ENCODE measurements around the gene CFAP57. TPM values are rescaled to one million over a fixed set of nuclear protein-coding genes. Genes with fewer than 3 reads are reported as not detected.

Gene CFAP57
- total and polyA plus RNA-seq, 2 of the 4 experiments (the other 2 are of a cell fraction): 0.29 to 0.36 TPM

DNA sequence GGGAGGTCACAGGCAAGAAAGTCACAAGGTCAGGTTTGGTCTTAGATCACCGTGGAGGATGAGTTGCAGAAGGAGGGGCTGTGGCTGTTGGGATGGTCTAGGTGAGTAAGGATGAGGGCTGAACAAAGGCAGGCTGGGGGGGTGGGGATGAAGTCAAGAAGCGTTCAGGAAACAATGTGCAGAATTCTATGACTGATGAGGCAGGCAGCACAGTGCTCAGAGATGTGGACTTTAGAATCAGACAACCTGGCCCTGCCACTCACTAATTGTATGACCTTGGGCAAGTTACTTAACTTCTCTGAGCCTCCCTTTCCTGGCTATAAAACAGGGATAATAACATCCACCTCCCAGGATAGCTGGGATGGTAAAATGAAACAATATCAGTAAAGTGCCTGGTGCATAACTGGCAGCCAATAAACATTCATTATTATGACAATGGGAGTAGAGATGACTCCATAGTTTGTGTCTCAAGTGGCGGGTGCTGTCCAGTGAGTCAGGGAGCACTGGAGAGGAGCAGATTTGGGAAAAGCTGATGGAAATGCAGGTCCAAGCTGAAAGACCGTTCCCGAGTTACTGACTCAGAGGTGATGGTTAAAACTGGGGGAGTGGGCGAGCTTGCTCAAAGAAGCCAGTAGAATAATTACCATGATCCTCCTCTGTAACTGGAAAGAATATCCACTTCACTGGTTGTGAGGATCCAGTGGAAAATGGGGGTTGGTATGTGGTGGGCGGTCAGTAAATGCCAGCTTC lies 130.8 kb downstream of the CFAP57 start:
- dilution Hi-C loops (cut with HindIII; ENCODE audit: low sequenced_read_pairs, unreplicated experiment) (no loop called here), in situ Hi-C loops (cut with MboI; ENCODE audit: low sequenced_read_pairs) (no loop called here), intact Hi-C loops (cut with micrococcal nuclease) (no loop called here)
- Histone ChIP-seq H3K4me3 (ENCODE audit: insufficient read depth, low read depth, low read length) (no peak overlapping the region), H4K91ac (ENCODE audit: insufficient read depth, low read depth, low read length) (no peak overlapping the region), H3K18ac (ENCODE audit: low read depth, low read length) (no peak overlapping the region), H2AK5ac (ENCODE audit: low read depth, low read length) (no peak overlapping the region), H3K14ac (replicated peaks; ENCODE audit: low read depth, low read length) (no peak overlapping the region), H3K9me3 (ENCODE audit: control insufficient read depth, insufficient read depth, low read length) (no peaks in the 10 kb centered on the region), H2AFZ (replicated peaks; ENCODE audit: low read length, poor library complexity) (no peak overlapping the region), H3K9me1 (ENCODE audit: insufficient read depth, low read length) (no peaks in the 10 kb centered on the region), H3K56ac (ENCODE audit: extremely low read depth, insufficient read depth, low read length) (no peak overlapping the region), H2AK9ac (replicated peaks; ENCODE audit: low read depth, low read length, poor library complexity) (no peak overlapping the region), H3K79me1 (ENCODE audit: low read depth in 1 of 2, low read length in 2 of 2) (no peaks in the 10 kb centered on the region), H2BK20ac (ENCODE audit: low read depth, low read length) (no peak overlapping the region), H3K4ac (ENCODE audit: low read depth, low read length) (no peak overlapping the region), H2BK5ac (ENCODE audit: low read depth, low read length, poor library complexity, severe bottlenecking) (no peak overlapping the region), H3K4me1 (ENCODE audit: control insufficient read depth, insufficient read depth, low read length) (peaks cover 4% of the 10 kb centered on the region; the same call in 1 of the 2 replicates), H2BK120ac (ENCODE audit: low read depth, low read length) (no peak overlapping the region), H3K4me2 (ENCODE audit: low read depth, low read length) (0 out of 2 replicates have a peak overlapping the region, but pooled peaks have one; percentile 6), H4K8ac (ENCODE audit: low read depth in 2 of 2, low read length in 2 of 2) (no peak overlapping the region), H3K27ac (ENCODE audit: insufficient read depth, low read length) (no peak overlapping the region), H3K9ac (ENCODE audit: low read depth, low read length) (no peak overlapping the region), H3K36me3 (ENCODE audit: control insufficient read depth, insufficient read depth, low read length) (no peaks in the 10 kb centered on the region), H4K20me1 (ENCODE audit: insufficient read depth, low read length) (no peaks in the 10 kb centered on the region), H2BK15ac (ENCODE audit: low read depth, low read length) (no peak overlapping the region), H4K5ac (ENCODE audit: low read depth, low read length) (no peak overlapping the region), H3K23ac (ENCODE audit: low read depth, low read length) (no peak overlapping the region), H3K27me3 (ENCODE audit: control insufficient read depth, insufficient read depth, low read length) (peaks cover 6% of the 10 kb centered on the region; the same call in 1 of the 2 replicates)
- ChIA-PET POLR2A (ENCODE audit: unreplicated experiment) (no interaction called here), CTCF (no interaction called here)
- peak; percentile 52 for DNase-seq
- 33% methylated on average over 2 of the region's 7 CpGs; no CpG with 5 or more reads in 1 of the 2 experiments for WGBS, 2 experiments (ENCODE audit: extremely low coverage in 2 of 2, insufficient read length in 1 of 2)
- ATAC-seq (ENCODE audit: low read depth): peak; percentile 40
- BruUV-seq (replicated peaks): no TSS peak
- no peak for TF ChIP-seq MAZ (IDR thresholded peaks at IDR 0.05; ENCODE audit: borderline replicate concordance, low read depth, low read length)
- TF ChIP-seq RAD21 (IDR thresholded peaks at IDR 0.05; ENCODE audit: low read length): no peak
- no peak for TF ChIP-seq BHLHE40 (IDR thresholded peaks at IDR 0.05; ENCODE audit: low read depth, low read length)
- TF ChIP-seq, protein P1, sequence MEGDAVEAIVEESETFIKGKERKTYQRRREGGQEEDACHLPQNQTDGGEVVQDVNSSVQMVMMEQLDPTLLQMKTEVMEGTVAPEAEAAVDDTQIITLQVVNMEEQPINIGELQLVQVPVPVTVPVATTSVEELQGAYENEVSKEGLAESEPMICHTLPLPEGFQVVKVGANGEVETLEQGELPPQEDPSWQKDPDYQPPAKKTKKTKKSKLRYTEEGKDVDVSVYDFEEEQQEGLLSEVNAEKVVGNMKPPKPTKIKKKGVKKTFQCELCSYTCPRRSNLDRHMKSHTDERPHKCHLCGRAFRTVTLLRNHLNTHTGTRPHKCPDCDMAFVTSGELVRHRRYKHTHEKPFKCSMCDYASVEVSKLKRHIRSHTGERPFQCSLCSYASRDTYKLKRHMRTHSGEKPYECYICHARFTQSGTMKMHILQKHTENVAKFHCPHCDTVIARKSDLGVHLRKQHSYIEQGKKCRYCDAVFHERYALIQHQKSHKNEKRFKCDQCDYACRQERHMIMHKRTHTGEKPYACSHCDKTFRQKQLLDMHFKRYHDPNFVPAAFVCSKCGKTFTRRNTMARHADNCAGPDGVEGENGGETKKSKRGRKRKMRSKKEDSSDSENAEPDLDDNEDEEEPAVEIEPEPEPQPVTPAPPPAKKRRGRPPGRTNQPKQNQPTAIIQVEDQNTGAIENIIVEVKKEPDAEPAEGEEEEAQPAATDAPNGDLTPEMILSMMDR (conservative IDR thresholded peaks at IDR 0.05; ENCODE audit: low read depth, low read length): no peak
- no peak for TF ChIP-seq NFE2L2 (IDR thresholded peaks at IDR 0.05; ENCODE audit: low read depth, low read length)
- no peak for TF ChIP-seq POLR2A (IDR thresholded peaks at IDR 0.05; ENCODE audit: low read depth, low read length)
- TF ChIP-seq RFX5 (IDR thresholded peaks at IDR 0.05; ENCODE audit: low read depth, low read length): no peak
- TF ChIP-seq CHD1 (IDR thresholded peaks at IDR 0.05; ENCODE audit: low read depth, low read length): no peak
- TF ChIP-seq CEBPB (IDR thresholded peaks at IDR 0.05; ENCODE audit: low read depth, low read length): no peak
- TF ChIP-seq RCOR1 (IDR thresholded peaks at IDR 0.05; ENCODE audit: insufficient replicate concordance, low read length): no peak
- TF ChIP-seq SMC3 (IDR thresholded peaks at IDR 0.05; ENCODE audit: low read depth, low read length): no peak
- TF ChIP-seq MAFK (IDR thresholded peaks at IDR 0.05; ENCODE audit: low read depth, low read length): no peak
- TF ChIP-seq, protein P2, sequence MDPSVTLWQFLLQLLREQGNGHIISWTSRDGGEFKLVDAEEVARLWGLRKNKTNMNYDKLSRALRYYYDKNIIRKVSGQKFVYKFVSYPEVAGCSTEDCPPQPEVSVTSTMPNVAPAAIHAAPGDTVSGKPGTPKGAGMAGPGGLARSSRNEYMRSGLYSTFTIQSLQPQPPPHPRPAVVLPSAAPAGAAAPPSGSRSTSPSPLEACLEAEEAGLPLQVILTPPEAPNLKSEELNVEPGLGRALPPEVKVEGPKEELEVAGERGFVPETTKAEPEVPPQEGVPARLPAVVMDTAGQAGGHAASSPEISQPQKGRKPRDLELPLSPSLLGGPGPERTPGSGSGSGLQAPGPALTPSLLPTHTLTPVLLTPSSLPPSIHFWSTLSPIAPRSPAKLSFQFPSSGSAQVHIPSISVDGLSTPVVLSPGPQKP (IDR thresholded peaks at IDR 0.05; ENCODE audit: borderline replicate concordance, low read depth, low read length): no peak
- no peak for TF ChIP-seq FOS (IDR thresholded peaks at IDR 0.05; ENCODE audit: low read depth, low read length)
- TF ChIP-seq MXI1 (IDR thresholded peaks at IDR 0.05; ENCODE audit: borderline replicate concordance, low read depth, low read length): no peak
- TF ChIP-seq, protein P3, sequence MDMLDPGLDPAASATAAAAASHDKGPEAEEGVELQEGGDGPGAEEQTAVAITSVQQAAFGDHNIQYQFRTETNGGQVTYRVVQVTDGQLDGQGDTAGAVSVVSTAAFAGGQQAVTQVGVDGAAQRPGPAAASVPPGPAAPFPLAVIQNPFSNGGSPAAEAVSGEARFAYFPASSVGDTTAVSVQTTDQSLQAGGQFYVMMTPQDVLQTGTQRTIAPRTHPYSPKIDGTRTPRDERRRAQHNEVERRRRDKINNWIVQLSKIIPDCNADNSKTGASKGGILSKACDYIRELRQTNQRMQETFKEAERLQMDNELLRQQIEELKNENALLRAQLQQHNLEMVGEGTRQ (IDR thresholded peaks at IDR 0.05; ENCODE audit: low read depth, low read length): no peak

All from IMR-90 (cell line).